ENCODE results near the gene ATG2B. TPM values are rescaled to one million over a fixed set of nuclear protein-coding genes. Genes with fewer than 3 reads are reported as not detected.

ATG2B gene, protein sequence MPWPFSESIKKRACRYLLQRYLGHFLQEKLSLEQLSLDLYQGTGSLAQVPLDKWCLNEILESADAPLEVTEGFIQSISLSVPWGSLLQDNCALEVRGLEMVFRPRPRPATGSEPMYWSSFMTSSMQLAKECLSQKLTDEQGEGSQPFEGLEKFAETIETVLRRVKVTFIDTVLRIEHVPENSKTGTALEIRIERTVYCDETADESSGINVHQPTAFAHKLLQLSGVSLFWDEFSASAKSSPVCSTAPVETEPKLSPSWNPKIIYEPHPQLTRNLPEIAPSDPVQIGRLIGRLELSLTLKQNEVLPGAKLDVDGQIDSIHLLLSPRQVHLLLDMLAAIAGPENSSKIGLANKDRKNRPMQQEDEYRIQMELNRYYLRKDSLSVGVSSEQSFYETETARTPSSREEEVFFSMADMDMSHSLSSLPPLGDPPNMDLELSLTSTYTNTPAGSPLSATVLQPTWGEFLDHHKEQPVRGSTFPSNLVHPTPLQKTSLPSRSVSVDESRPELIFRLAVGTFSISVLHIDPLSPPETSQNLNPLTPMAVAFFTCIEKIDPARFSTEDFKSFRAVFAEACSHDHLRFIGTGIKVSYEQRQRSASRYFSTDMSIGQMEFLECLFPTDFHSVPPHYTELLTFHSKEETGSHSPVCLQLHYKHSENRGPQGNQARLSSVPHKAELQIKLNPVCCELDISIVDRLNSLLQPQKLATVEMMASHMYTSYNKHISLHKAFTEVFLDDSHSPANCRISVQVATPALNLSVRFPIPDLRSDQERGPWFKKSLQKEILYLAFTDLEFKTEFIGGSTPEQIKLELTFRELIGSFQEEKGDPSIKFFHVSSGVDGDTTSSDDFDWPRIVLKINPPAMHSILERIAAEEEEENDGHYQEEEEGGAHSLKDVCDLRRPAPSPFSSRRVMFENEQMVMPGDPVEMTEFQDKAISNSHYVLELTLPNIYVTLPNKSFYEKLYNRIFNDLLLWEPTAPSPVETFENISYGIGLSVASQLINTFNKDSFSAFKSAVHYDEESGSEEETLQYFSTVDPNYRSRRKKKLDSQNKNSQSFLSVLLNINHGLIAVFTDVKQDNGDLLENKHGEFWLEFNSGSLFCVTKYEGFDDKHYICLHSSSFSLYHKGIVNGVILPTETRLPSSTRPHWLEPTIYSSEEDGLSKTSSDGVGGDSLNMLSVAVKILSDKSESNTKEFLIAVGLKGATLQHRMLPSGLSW (N-terminal part only)
- total RNA-seq: 21.4 TPM

DNA sequence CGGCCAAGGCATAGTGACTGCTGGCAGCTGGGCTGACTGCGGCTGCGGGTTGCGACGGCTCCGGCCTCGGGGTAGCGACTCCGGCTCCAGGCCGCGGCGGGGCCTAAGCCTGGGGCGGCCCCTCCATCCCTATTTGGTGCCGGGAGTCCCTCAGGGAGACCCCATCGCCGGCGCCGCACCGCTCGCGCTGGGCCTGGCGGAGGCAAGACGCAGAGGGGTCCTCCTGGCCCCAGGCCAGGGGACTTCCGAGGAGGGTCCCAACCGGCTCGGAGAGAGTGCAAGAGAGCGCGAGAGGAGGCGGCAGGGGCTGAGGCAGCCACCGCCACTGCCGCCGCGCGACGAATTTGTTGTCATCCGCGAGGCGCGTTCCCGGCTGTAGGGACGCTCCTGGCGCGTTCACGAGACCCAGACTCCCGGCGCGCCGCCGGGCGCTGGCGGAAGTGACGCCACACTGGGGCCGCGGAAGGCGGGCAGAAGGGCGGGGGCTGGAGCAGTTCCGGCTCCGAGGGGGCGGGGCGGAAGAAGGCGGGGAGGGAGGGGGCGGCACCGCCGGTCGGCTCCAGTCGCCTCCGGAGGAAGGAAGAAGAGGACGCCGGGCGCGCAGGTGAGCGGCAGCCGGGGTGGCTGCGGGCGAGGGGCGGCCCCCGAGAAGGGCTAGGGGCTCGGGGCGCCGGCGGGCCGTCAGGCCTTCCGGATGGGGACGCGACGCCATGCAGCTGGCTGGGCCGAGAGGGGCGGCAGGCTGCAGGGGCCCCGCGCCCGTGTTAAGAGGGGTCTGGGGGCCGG, at the start of gene ATG2B, which contains the start of gene GSKIP:
ATG2B (minus strand) TSS at position 377 of the 786 bp plus-strand sequence; CDS start at position 12, 365 bp downstream.
GSKIP (plus strand) TSS at position 562 of the 786 bp plus-strand sequence. CDS start 18,722 bp downstream, outside the sequence.
- Histone ChIP-seq H3K27ac (ENCODE audit: low read depth, low read length) (peak within 1 kb of the TSS; percentile 96), H3K36me3 (ENCODE audit: control insufficient read depth in 3 of 3, insufficient read depth in 3 of 3, low read length in 3 of 3) (no peaks in the 10 kb centered on the region), H3K9me3 (ENCODE audit: control insufficient read depth in 3 of 3, low read length in 3 of 3) (no peaks in the 10 kb centered on the region), H3K4me1 (ENCODE audit: control insufficient read depth in 3 of 3, insufficient read depth in 3 of 3, low read length in 3 of 3) (peaks cover 15 to 34% (median 30%) of the 10 kb centered on the region in 3 donors), H3K9ac (ENCODE audit: low read depth in 1 of 3, low read length in 3 of 3) (peak within 1 kb of the TSS; percentile 94 to 97 (median 94)), H3K27me3 (ENCODE audit: control insufficient read depth in 3 of 3, insufficient read depth in 3 of 3, low read length in 3 of 3) (no peaks in the 10 kb centered on the region), H3K4me3 (ENCODE audit: low read length in 3 of 3) (peak within 1 kb of the TSS; percentile 97 to 99 (median 97))

DNA sequence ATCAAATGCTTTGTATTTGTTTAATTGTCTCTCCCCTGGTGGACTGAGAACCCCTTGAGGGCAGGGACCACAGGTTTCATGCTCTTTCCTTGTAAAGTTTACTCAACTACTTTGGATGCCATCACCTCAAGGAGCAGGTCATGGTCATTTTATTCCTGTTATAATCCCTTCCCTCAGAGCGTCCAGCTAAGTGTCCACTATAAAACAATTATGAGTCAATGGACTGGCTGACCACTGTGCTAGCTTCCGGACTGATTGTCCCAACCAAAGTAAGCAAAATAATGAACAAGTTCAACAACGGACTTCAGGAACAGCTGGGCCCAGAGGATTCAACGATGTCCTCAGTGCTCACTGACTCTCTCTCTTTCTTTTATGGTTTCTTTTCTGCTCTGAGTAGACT, 47.0 kb upstream of the ATG2B start:
- no peak overlapping the region for H3K27ac ChIP-seq (ENCODE audit: low read depth, low read length)

DNA sequence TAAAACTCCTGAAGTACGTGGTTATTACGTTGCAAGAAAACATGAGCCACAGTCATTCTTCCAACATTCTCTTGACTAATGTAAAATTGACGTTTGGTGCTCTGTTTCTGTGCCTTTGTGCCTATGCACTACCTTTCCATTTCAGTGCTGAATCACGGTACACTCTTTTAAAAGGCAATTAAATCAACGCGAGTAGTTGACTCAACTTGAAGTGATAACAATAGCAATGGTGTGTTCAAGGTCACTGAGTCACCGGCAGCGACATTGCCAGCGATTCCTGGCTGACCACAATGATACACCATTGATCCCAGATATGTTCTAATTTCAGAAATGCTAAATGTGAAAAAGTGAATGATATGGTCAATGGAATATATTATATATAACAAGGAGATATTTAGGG, 46.6 kb upstream of the ATG2B start:
- no peaks in the 10 kb centered on the region for H3K9me3 ChIP-seq (ENCODE audit: control insufficient read depth in 3 of 3, low read length in 3 of 3)
- H3K27ac ChIP-seq (ENCODE audit: low read depth, low read length): no peak overlapping the region
- H3K36me3 ChIP-seq (ENCODE audit: control insufficient read depth in 3 of 3, insufficient read depth in 3 of 3, low read length in 3 of 3): no peaks in the 10 kb centered on the region
- H3K9ac ChIP-seq (ENCODE audit: low read depth in 1 of 3, low read length in 3 of 3): no peak overlapping the region
- H3K27me3 ChIP-seq (ENCODE audit: control insufficient read depth in 3 of 3, insufficient read depth in 3 of 3, low read length in 3 of 3): peaks cover 0 to 3% (median 0%) of the 10 kb centered on the region in 3 donors
- H3K4me3 ChIP-seq (ENCODE audit: low read length in 3 of 3): no peak overlapping the region
- no peaks in the 10 kb centered on the region for H3K4me1 ChIP-seq (ENCODE audit: control insufficient read depth in 3 of 3, insufficient read depth in 3 of 3, low read length in 3 of 3)

More for the DNA sequence above, 47.0 kb upstream of the ATG2B start:
- Histone ChIP-seq H3K36me3 (ENCODE audit: control insufficient read depth in 3 of 3, insufficient read depth in 3 of 3, low read length in 3 of 3) (no peaks in the 10 kb centered on the region), H3K27me3 (ENCODE audit: control insufficient read depth in 3 of 3, insufficient read depth in 3 of 3, low read length in 3 of 3) (peaks cover 0 to 3% (median 0%) of the 10 kb centered on the region in 3 donors), H3K9ac (ENCODE audit: low read depth in 1 of 3, low read length in 3 of 3) (no peak overlapping the region), H3K4me3 (ENCODE audit: low read length in 3 of 3) (no peak overlapping the region), H3K4me1 (ENCODE audit: control insufficient read depth in 3 of 3, insufficient read depth in 3 of 3, low read length in 3 of 3) (no peaks in the 10 kb centered on the region), H3K9me3 (ENCODE audit: control insufficient read depth in 3 of 3, low read length in 3 of 3) (no peaks in the 10 kb centered on the region)

DNA sequence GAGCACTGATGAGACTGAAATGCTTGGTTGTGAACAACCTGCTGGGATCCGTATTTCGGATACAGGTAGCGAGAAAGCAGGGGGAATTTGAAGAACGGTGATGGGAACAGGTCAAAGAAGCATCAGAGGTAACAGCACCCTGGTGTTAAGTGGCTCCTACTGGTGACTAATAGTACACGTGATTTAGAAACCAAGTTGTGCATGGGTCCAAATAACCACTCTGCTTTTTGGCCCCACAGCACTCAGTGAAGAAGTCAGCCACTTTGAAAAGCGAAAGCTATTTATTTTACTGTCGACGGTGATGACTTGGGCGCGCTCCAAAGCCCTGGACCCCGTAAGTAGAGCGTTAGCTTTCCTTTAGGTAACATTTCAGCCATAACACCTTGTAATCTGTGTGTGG, 45.5 kb upstream of the ATG2B start:
- H3K27me3 ChIP-seq (ENCODE audit: control insufficient read depth in 3 of 3, insufficient read depth in 3 of 3, low read length in 3 of 3): peaks cover 0 to 3% (median 0%) of the 10 kb centered on the region in 3 donors
- no peak overlapping the region for H3K27ac ChIP-seq (ENCODE audit: low read depth, low read length)
- H3K9ac ChIP-seq (ENCODE audit: low read depth in 1 of 3, low read length in 3 of 3): no peak overlapping the region
- no peaks in the 10 kb centered on the region for H3K36me3 ChIP-seq (ENCODE audit: control insufficient read depth in 3 of 3, insufficient read depth in 3 of 3, low read length in 3 of 3)
- no peak overlapping the region for H3K4me3 ChIP-seq (ENCODE audit: low read length in 3 of 3)
- no peaks in the 10 kb centered on the region for H3K4me1 ChIP-seq (ENCODE audit: control insufficient read depth in 3 of 3, insufficient read depth in 3 of 3, low read length in 3 of 3)
- H3K9me3 ChIP-seq (ENCODE audit: control insufficient read depth in 3 of 3, low read length in 3 of 3): no peaks in the 10 kb centered on the region

DNA sequence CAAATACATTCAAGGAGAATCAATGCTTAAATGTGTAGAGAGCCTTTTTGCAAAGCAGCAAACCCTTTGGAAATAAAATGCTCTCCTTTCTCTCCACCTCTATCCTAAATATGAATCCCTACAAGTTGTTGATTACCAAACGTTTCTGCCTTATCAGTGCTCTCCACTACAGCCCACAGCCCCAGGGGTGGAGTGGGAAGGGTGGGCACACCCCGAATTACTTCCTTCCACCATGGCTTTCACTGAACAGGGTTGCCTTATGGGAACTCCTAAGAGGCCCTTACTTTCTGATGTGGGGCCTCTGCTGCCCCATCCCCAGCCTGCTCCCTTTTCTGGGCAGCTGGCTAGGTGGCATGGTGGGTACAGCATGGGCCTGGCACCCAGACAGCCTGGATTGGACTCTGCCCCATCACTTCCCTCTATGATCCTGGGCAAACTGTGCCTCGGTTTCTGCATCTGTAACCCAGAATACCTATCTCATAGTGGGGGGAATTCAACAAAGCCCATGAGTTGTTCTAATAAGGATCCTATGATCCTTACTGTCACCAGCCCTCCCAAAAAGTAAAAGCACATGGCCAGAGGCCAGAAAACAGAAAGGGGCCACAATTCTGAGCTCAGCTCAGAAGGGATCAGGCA, 44.9 kb upstream of the ATG2B start:
- Histone ChIP-seq H3K36me3 (ENCODE audit: control insufficient read depth in 3 of 3, insufficient read depth in 3 of 3, low read length in 3 of 3) (no peaks in the 10 kb centered on the region), H3K4me1 (ENCODE audit: control insufficient read depth in 3 of 3, insufficient read depth in 3 of 3, low read length in 3 of 3) (peaks cover 0 to 2% (median 0%) of the 10 kb centered on the region in 3 donors), H3K9me3 (ENCODE audit: control insufficient read depth in 3 of 3, low read length in 3 of 3) (no peaks in the 10 kb centered on the region)

DNA sequence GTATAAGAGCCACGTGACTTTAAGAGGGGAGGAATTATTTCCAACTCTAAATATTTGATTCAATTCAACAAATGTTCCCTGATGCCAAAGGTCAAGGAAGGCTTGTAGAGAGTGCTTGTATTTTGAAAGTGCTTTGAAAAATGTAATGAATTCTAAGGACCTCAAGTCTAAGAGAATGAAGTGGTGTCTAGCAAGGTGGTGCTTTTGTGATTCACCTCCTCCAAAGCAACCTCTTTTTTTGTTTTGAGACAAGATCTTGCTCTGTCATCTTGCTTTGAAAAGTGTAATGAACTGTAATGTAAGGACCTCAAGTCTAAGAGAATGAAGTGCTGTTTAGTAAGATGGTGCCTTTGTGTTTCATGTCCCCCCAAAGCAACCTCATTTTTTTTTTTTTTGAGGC, 42.5 kb upstream of the ATG2B start:
- no peaks in the 10 kb centered on the region for H3K36me3 ChIP-seq (ENCODE audit: control insufficient read depth in 3 of 3, insufficient read depth in 3 of 3, low read length in 3 of 3)

More for the DNA sequence above, 44.9 kb upstream of the ATG2B start:
- H3K4me3 ChIP-seq (ENCODE audit: low read length in 3 of 3): no peak overlapping the region
- H3K27ac ChIP-seq (ENCODE audit: low read depth, low read length): no peak overlapping the region
- H3K27me3 ChIP-seq (ENCODE audit: control insufficient read depth in 3 of 3, insufficient read depth in 3 of 3, low read length in 3 of 3): peaks cover 0 to under 1% (median 0%) of the 10 kb centered on the region in 3 donors
- H3K9ac ChIP-seq (ENCODE audit: low read depth in 1 of 3, low read length in 3 of 3): no peak overlapping the region

DNA sequence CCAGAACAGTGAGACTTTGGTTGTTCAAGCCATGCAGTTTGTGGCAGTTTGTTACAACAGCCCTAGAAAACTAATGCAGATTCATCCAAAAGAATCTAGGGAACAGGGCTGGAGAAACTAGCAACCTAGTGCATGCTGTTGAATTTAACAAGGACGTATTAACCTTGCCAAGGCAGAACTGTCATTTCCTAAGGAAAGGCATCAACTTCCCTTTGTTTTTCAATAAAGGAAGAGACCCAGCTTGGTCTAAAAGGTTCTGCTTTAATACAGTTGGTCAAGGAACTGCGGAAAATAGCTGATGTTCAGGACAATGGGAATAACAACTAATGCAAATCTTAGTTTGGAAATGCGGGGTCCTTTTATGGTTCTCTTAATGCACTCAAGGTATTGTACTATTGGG, 40.3 kb upstream of the ATG2B start:
- no peaks in the 10 kb centered on the region for H3K9me3 ChIP-seq (ENCODE audit: control insufficient read depth in 3 of 3, low read length in 3 of 3)
- no peak overlapping the region for H3K27ac ChIP-seq (ENCODE audit: low read depth, low read length)
- no peak overlapping the region for H3K9ac ChIP-seq (ENCODE audit: low read depth in 1 of 3, low read length in 3 of 3)
- H3K4me3 ChIP-seq (ENCODE audit: low read length in 3 of 3): no peak overlapping the region
- H3K27me3 ChIP-seq (ENCODE audit: control insufficient read depth in 3 of 3, insufficient read depth in 3 of 3, low read length in 3 of 3): peaks cover 0 to 5% (median 5%) of the 10 kb centered on the region in 3 donors
- H3K4me1 ChIP-seq (ENCODE audit: control insufficient read depth in 3 of 3, insufficient read depth in 3 of 3, low read length in 3 of 3): peaks cover 0 to 2% (median 0%) of the 10 kb centered on the region in 3 donors
- H3K36me3 ChIP-seq (ENCODE audit: control insufficient read depth in 3 of 3, insufficient read depth in 3 of 3, low read length in 3 of 3): no peaks in the 10 kb centered on the region

More for the DNA sequence above, 42.5 kb upstream of the ATG2B start:
- no peak overlapping the region for H3K4me3 ChIP-seq (ENCODE audit: low read length in 3 of 3)
- H3K9me3 ChIP-seq (ENCODE audit: control insufficient read depth in 3 of 3, low read length in 3 of 3): no peaks in the 10 kb centered on the region
- H3K9ac ChIP-seq (ENCODE audit: low read depth in 1 of 3, low read length in 3 of 3): no peak overlapping the region
- H3K27me3 ChIP-seq (ENCODE audit: control insufficient read depth in 3 of 3, insufficient read depth in 3 of 3, low read length in 3 of 3): peaks cover 0 to 5% (median 5%) of the 10 kb centered on the region in 3 donors
- H3K4me1 ChIP-seq (ENCODE audit: control insufficient read depth in 3 of 3, insufficient read depth in 3 of 3, low read length in 3 of 3): peaks cover 0 to 2% (median 0%) of the 10 kb centered on the region in 3 donors
- no peak overlapping the region for H3K27ac ChIP-seq (ENCODE audit: low read depth, low read length)

DNA sequence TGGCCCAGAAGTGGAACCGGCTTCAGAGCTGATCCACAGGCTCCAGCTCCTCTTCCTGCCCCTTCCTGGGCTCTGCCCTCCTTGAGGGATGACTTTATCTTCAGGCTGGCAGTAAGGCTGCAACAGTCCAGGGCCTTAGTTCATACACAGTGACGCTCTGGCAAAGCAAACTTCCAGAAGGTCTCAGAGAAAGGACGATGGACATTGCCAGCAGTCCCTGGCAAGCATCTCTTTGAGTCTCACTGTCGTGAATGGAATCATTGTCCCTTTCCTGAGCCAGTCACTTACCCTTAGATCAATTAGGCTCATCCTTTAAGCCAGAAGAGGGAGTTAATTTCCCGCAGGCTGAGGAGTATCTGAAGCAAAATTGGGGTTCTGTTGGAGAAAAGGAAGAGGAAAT, 37.4 kb upstream of the ATG2B start:
- no peaks in the 10 kb centered on the region for H3K36me3 ChIP-seq (ENCODE audit: control insufficient read depth in 3 of 3, insufficient read depth in 3 of 3, low read length in 3 of 3)
- H3K9ac ChIP-seq (ENCODE audit: low read depth in 1 of 3, low read length in 3 of 3): no peak overlapping the region
- H3K9me3 ChIP-seq (ENCODE audit: control insufficient read depth in 3 of 3, low read length in 3 of 3): no peaks in the 10 kb centered on the region
- H3K4me3 ChIP-seq (ENCODE audit: low read length in 3 of 3): no peak overlapping the region
- peaks cover 0 to 2% (median 0%) of the 10 kb centered on the region in 3 donors for H3K4me1 ChIP-seq (ENCODE audit: control insufficient read depth in 3 of 3, insufficient read depth in 3 of 3, low read length in 3 of 3)
- H3K27me3 ChIP-seq (ENCODE audit: control insufficient read depth in 3 of 3, insufficient read depth in 3 of 3, low read length in 3 of 3): peaks cover 0 to 5% (median 5%) of the 10 kb centered on the region in 3 donors
- H3K27ac ChIP-seq (ENCODE audit: low read depth, low read length): no peak overlapping the region
